H1 (cell line): ENCODE data around the gene ABCA9. TPM values are rescaled to one million over a fixed set of nuclear protein-coding genes. Genes with fewer than 3 reads are reported as not detected.

Source experiments
- CTCF ChIA-PET: fragments of 300-600 bp; sonication (Branson Sonifier 250); formaldehyde crosslinking; loops from one replicate; lab custom pipeline; 2021; ENCODE audit not compliant: partially characterized antibody; lab: Charles Lee
- POLR2A ChIA-PET: fragments of 300-600 bp; sonication (Branson Sonifier 250); formaldehyde crosslinking; loops from one replicate; lab custom pipeline; 2021; ENCODE audit warnings: inconsistent platforms; ENCODE audit not compliant: partially characterized antibody; lab: Charles Lee
- DNase-seq, 2 experiments: peaks; one replicate each; pipeline versions ENCODE4 v3.0.0 to v3.0.0-alpha.2; 2010 to 2022; ENCODE audit warnings: low spot score in 2 of 2, low read depth in 1 of 2, mixed read lengths in 1 of 2
- FAIRE-seq: peaks from 2 replicates; lab custom pipeline; 2011; peaks lifted over from hg19 to GRCh38; lab: Jason Lieb, UNC
- H2AFZ ChIP-seq: 2 replicates; pipeline ENCODE4 v1.8.1; 2012; ENCODE audit warnings: low read length, inconsistent platforms
- H2AK5ac ChIP-seq: 2 replicates; pipeline ENCODE4 v1.6.1; 2013; ENCODE audit warnings: low read depth, low read length
- H2BK120ac ChIP-seq: replicated peaks from 2 replicates; pipeline ENCODE3; 2013; ENCODE audit warnings: low read depth, low read length, inconsistent platforms
- H2BK12ac ChIP-seq: 2 replicates; pipeline ENCODE4 v1.6.1; 2013; ENCODE audit warnings: low read depth, low read length
- H2BK15ac ChIP-seq: 2 replicates; pipeline ENCODE4 v1.6.1; 2013; ENCODE audit warnings: low read length
- H2BK20ac ChIP-seq: 2 replicates; pipeline ENCODE4 v1.6.1; 2013; ENCODE audit warnings: low read length
- H2BK5ac ChIP-seq: 2 replicates; pipeline ENCODE4 v1.6.1; 2013; ENCODE audit warnings: low read depth, low read length
- H3K14ac ChIP-seq: 2 replicates; pipeline ENCODE4 v1.6.1; 2013; ENCODE audit warnings: inconsistent platforms; ENCODE audit not compliant: insufficient read length
- H3K18ac ChIP-seq: 2 replicates; pipeline ENCODE4 v1.6.1; 2013; ENCODE audit warnings: low read length; ENCODE audit errors: extremely low read depth
- H3K23ac ChIP-seq: 2 replicates; pipeline ENCODE4 v1.6.1; 2013; ENCODE audit warnings: inconsistent platforms; ENCODE audit not compliant: insufficient read length
- H3K23me2 ChIP-seq: 2 replicates; pipeline ENCODE4 v1.6.1; 2013; ENCODE audit warnings: low read depth, low read length
- H3K27ac ChIP-seq: 2 replicates; pipeline ENCODE4 v1.6.1; 2011; ENCODE audit warnings: low read depth, low read length, inconsistent platforms
- H3K27me3 ChIP-seq, 4 experiments: replicated peaks in 1 of 4; 1 replicate in 1 of 4; 2 replicates in 3 of 4; pipeline versions ENCODE4 v1.6.1 to v1.8.1; 2011 to 2013; ENCODE audit warnings: low read length in 3 of 4, mild to moderate bottlenecking in 3 of 4, inconsistent platforms in 2 of 4, mixed read lengths in 2 of 4, moderate library complexity in 1 of 4; ENCODE audit not compliant: control insufficient read depth in 3 of 4, insufficient read depth in 3 of 4; ENCODE audit errors: extremely low read depth in 1 of 4
- H3K36me3 ChIP-seq, 4 experiments: 2 replicates each; pipeline versions ENCODE4 v1.6.1 to v1.8.1; 2011 to 2013; ENCODE audit warnings: mild to moderate bottlenecking in 4 of 4, low read length in 3 of 4, moderate library complexity in 2 of 4, control low read depth in 1 of 4, inconsistent platforms in 1 of 4; ENCODE audit not compliant: insufficient read depth in 4 of 4, control insufficient read depth in 2 of 4
- H3K4ac ChIP-seq: replicated peaks from 2 replicates; pipeline ENCODE3; 2013; ENCODE audit warnings: low read length, low read depth, mixed read lengths, inconsistent platforms; ENCODE audit not compliant: insufficient read length
- H3K4me1 ChIP-seq, 4 experiments: replicated peaks in 1 of 4; 1 replicate in 1 of 4; 2 replicates in 3 of 4; pipeline versions ENCODE4 v1.6.1 to v1.8.1; 2011 to 2013; ENCODE audit warnings: low read length in 3 of 4, inconsistent platforms in 2 of 4, mixed read lengths in 1 of 4; ENCODE audit not compliant: insufficient read depth in 4 of 4, control insufficient read depth in 3 of 4
- H3K4me2 ChIP-seq, 2 experiments: 2 replicates each; pipeline versions ENCODE4 v1.6.1 to v1.8.1; 2011 to 2013; ENCODE audit warnings: low read depth in 2 of 2, low read length in 2 of 2, control low read depth in 1 of 2, inconsistent platforms in 1 of 2, mild to moderate bottlenecking in 1 of 2; ENCODE audit not compliant: insufficient read depth in 1 of 2
- H3K4me3 ChIP-seq, 4 experiments: fragments of 200-600, 300-600 bp in 1 of 4; sonication (generic), shearing (Covaris generic), sonication (Bioruptor Twin) in 1 of 4; 2 replicates each; pipeline versions ENCODE4 v1.5.1 to v1.8.1; 2011 to 2016; ENCODE audit warnings: low read length in 4 of 4, low read depth in 3 of 4, control low read depth in 2 of 4, inconsistent platforms in 2 of 4, mild to moderate bottlenecking in 2 of 4, mixed read lengths in 1 of 4, moderate library complexity in 1 of 4; ENCODE audit not compliant: insufficient read depth in 2 of 4; ENCODE audit errors: extremely low read depth in 1 of 4
- H3K56ac ChIP-seq: replicated peaks from 2 replicates; pipeline ENCODE3; 2013; ENCODE audit warnings: low read depth, mild to moderate bottlenecking, mixed read lengths, low read length, inconsistent platforms; ENCODE audit not compliant: insufficient read length
- H3K79me1 ChIP-seq: 2 replicates; pipeline ENCODE4 v1.6.1; 2013; ENCODE audit warnings: low read depth, low read length, control low read depth
- H3K79me2 ChIP-seq, 2 experiments: 2 replicates each; pipeline versions ENCODE4 v1.6.1 to v1.8.1; 2012 to 2013; ENCODE audit warnings: low read length in 2 of 2, mild to moderate bottlenecking in 2 of 2, inconsistent platforms in 1 of 2; ENCODE audit not compliant: insufficient read depth in 2 of 2, control insufficient read depth in 1 of 2
- H3K9ac ChIP-seq, 4 experiments: replicated peaks in 1 of 4; 1 replicate in 1 of 4; 2 replicates in 3 of 4; pipeline versions ENCODE4 v1.6.1 to v1.8.1; 2011 to 2013; ENCODE audit warnings: low read depth in 3 of 4, low read length in 3 of 4, control low read depth in 2 of 4, mild to moderate bottlenecking in 2 of 4, moderate library complexity in 2 of 4, inconsistent platforms in 1 of 4; ENCODE audit errors: extremely low read depth in 1 of 4
- H3K9me3 ChIP-seq, 2 experiments: 2 replicates each; pipeline versions ENCODE4 v1.6.1 to v1.8.1; 2012 to 2013; ENCODE audit warnings: mild to moderate bottlenecking in 2 of 2, moderate library complexity in 2 of 2, control low read depth in 1 of 2, inconsistent platforms in 1 of 2, low read depth in 1 of 2, low read length in 1 of 2, mixed read lengths in 1 of 2; ENCODE audit not compliant: insufficient read depth in 2 of 2
- H4K20me1 ChIP-seq, 2 experiments: replicated peaks in 1 of 2; 2 replicates each; pipeline versions ENCODE3 to v1.8.1; 2011 to 2013; ENCODE audit warnings: inconsistent platforms in 2 of 2, low read length in 2 of 2, mild to moderate bottlenecking in 1 of 2; ENCODE audit not compliant: insufficient read depth in 2 of 2, control insufficient read depth in 1 of 2
- H4K5ac ChIP-seq: 2 replicates; pipeline ENCODE4 v1.6.1; 2013; ENCODE audit warnings: low read length, low read depth, mixed read lengths, inconsistent platforms; ENCODE audit not compliant: insufficient read length
- H4K8ac ChIP-seq: 2 replicates; pipeline ENCODE4 v1.8.0; 2013; ENCODE audit warnings: mild to moderate bottlenecking, moderate library complexity, low read length, inconsistent platforms; ENCODE audit not compliant: insufficient read depth; ENCODE audit errors: extremely low read depth
- H4K91ac ChIP-seq: replicated peaks from 2 replicates; pipeline ENCODE3; 2013; ENCODE audit warnings: low read length, mixed read lengths, inconsistent platforms; ENCODE audit not compliant: insufficient read length
- CBX5 ChIP-seq: fragments of 300-800, 300-1000 bp; sonication (generic); IDR thresholded peaks from 2 replicates; pipeline ENCODE4 v1.7.1; 2016; ENCODE audit warnings: antibody characterized with exemption, low read length, low read depth
- CHD2 ChIP-seq: IDR thresholded peaks from 2 replicates; pipeline ENCODE4 v1.6.1; 2012; ENCODE audit warnings: low read length, improper control_type of control experiment
- WGBS, 2 experiments: shearing (Covaris generic) in 1 of 2; methylation state at CpG; one replicate each; pipeline versions ENCODE4 v1.1.6 to v1.1.7; 2013 to 2015; ENCODE audit warnings: low lambda C conversion rate in 2 of 2, mixed read lengths in 2 of 2, inconsistent platforms in 1 of 2, low coverage in 1 of 2, missing lambda C conversion rate in 1 of 2; ENCODE audit not compliant: insufficient replicate concordance in 2 of 2, insufficient coverage in 1 of 2, insufficient read length in 1 of 2; ENCODE audit errors: extremely low coverage in 1 of 2, missing lambda C conversion rate in 1 of 2; 5-methylcytosine and 5-hydroxymethylcytosine counted together
- polyA plus RNA-seq, 7 experiments: library from polyadenylated mRNA; depleted of rRNA in 3 of 7; stranded (reverse) in 5 of 7; unstranded in 2 of 7; fragments of >200 nt in 5 of 7; fragments of 200-250 nt in 2 of 7; gene quantifications; 1 replicate in 5 of 7; 2 replicates in 1 of 7; 4 replicates in 1 of 7; pipeline versions ENCODE4 v1.2.1 to v1.2.3, GENCODE V29; 2011 to 2013; ENCODE audit warnings: missing spikeins in 2 of 7, mixed read lengths in 2 of 7
- total RNA-seq: library from RNA; stranded (reverse); fragmentation: NEBNext Ultra II Directional; extraction: Animal tissue kit (Norgen Biotek cat#: 25700); gene quantifications from 2 replicates; pipeline ENCODE4 v1.2.1, GENCODE V29; 2021

ABCA9 gene
- total and polyA plus RNA-seq, 2 of the 8 experiments (the other 6 are each of a cell fraction or from before 2014, with no cell fraction given): not detected

DNA sequence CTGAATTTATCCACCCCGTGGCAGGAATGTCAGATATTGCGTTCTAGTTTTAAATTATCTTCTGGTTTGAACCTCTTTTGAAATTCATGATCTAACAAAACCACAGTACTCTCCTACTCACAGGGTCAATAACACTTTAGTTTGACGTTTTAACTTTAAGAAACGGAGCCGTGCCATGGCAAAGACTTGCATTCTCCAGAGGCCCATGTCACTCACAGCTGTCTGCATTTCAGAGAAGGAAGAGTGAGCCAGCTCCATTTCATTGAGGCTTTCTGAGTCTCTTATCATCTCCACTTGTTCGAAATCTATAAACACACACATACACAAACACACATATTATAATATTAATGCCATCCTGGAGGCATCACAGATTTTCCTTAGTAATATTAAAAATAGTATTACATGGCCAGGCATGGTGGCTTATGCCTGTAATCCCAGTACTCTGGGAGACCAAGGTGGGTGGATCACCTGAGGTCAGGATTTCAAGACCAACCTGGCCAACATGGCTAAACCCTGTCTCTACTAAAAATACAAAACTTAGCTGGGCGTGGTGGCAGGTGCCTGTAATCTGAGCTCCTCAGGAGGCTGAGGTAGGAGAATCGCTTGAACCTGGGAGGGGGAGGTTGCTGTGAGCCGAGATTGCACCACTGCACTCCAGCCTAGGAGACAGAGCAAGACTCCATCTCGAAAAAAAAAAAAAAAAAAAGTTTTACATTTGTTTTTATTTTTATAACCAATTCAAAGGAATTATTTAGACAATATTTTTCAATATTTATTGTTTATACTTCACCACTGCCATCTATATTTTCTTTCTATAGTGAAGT lies 45.4 kb upstream of the ABCA9 start:
- Histone ChIP-seq H2BK120ac (no peak overlapping the region), H3K27ac (no peak overlapping the region), H3K4me1 (no peaks in the 10 kb centered on the region), H2BK5ac (no peak overlapping the region), H3K36me3 (no peaks in the 10 kb centered on the region), H4K20me1 (no peaks in the 10 kb centered on the region), H3K27me3 (no peaks in the 10 kb centered on the region), H4K8ac (no peak overlapping the region), H3K79me2 (no peaks in the 10 kb centered on the region), H3K23me2 (no peaks in the 10 kb centered on the region; the same call in 1 of the 2 replicates), H3K9ac (no peak overlapping the region), H2AK5ac (no peak overlapping the region), H3K4ac (no peak overlapping the region), H3K4me2 (no peak overlapping the region), H3K14ac (no peak overlapping the region), H2BK12ac (no peak overlapping the region), H4K91ac (no peak overlapping the region), H3K23ac (no peak overlapping the region), H2BK15ac (no peak overlapping the region), H3K56ac (peak overlapping the region; percentile 64), H3K9me3 (no peaks in the 10 kb centered on the region), H2AFZ (no peak overlapping the region), H4K5ac (no peak overlapping the region), H3K4me3 (no peak overlapping the region), H3K18ac (no peak overlapping the region), H2BK20ac (no peak overlapping the region), H3K79me1 (no peaks in the 10 kb centered on the region)
- DNase-seq (no peak), FAIRE-seq (no peak)
- ChIA-PET CTCF (interaction anchor here (1.0 to 1.2 kb wide), 2 partner anchors 16 to 21 kb away, joined by 3 read pairs; no protein-coding TSS in a partner anchor), POLR2A (no interaction called here)
- WGBS, 2 experiments: 90 to 100% methylated on average over 1 to 9 of the region's 10 CpGs
- no peak for TF ChIP-seq CHD2
- TF ChIP-seq CBX5: no peak
